ENCODE data around the gene ARRDC1. TPM values are rescaled to one million over a fixed set of nuclear protein-coding genes. Genes with fewer than 3 reads are reported as not detected.

The ARRDC1 gene
- total and polyA plus RNA-seq, 9 of the 15 experiments (the other 6 are each of a cell fraction or from before 2014, with no cell fraction given): 0.21 to 45.3 (median 18.6) TPM

GRCh38 chr9:137618105-137619067 lies 12.9 kb downstream of the ARRDC1 start, which contains the start of gene EHMT1 (continued):
- TF ChIP-seq, protein P1, sequence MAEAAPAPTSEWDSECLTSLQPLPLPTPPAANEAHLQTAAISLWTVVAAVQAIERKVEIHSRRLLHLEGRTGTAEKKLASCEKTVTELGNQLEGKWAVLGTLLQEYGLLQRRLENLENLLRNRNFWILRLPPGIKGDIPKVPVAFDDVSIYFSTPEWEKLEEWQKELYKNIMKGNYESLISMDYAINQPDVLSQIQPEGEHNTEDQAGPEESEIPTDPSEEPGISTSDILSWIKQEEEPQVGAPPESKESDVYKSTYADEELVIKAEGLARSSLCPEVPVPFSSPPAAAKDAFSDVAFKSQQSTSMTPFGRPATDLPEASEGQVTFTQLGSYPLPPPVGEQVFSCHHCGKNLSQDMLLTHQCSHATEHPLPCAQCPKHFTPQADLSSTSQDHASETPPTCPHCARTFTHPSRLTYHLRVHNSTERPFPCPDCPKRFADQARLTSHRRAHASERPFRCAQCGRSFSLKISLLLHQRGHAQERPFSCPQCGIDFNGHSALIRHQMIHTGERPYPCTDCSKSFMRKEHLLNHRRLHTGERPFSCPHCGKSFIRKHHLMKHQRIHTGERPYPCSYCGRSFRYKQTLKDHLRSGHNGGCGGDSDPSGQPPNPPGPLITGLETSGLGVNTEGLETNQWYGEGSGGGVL (CRISPR knock-in tag; IDR thresholded peaks at IDR 0.05): no peak
- TF ChIP-seq GTF2E2 (tag; IDR thresholded peaks at IDR 0.05) (no peak), NR2C2 (CRISPR knock-in tag; IDR thresholded peaks at IDR 0.05) (peak; percentile 99), NR2C2 (tag; IDR thresholded peaks at IDR 0.05) (peak; percentile 100), TCFL5 (CRISPR knock-in tag; conservative IDR thresholded peaks at IDR 0.05) (no peak), FOXJ2 (tag; IDR thresholded peaks at IDR 0.05) (no peak), ARID3B (CRISPR knock-in tag; IDR thresholded peaks at IDR 0.05; ENCODE audit: borderline replicate concordance) (no peak), MTA2 (IDR thresholded peaks at IDR 0.05; ENCODE audit: low read depth) (peak; percentile 90), ZNF668 (CRISPR knock-in tag; IDR thresholded peaks at IDR 0.05) (no peak), ZKSCAN1 (IDR thresholded peaks at IDR 0.05; ENCODE audit: low read depth, low read length) (no peak), TRIM24 (IDR thresholded peaks at IDR 0.05) (no peak), KLF16 (IDR thresholded peaks at IDR 0.05) (no peak), ATF3 (IDR thresholded peaks at IDR 0.05) (no peak), ATF3 (CRISPR knock-in tag; conservative IDR thresholded peaks at IDR 0.05) (no peak), PML (IDR thresholded peaks at IDR 0.05; ENCODE audit: low read length) (peak; percentile 56; the same call in 1 of the 2 replicates)
- TF ChIP-seq, protein P2, sequence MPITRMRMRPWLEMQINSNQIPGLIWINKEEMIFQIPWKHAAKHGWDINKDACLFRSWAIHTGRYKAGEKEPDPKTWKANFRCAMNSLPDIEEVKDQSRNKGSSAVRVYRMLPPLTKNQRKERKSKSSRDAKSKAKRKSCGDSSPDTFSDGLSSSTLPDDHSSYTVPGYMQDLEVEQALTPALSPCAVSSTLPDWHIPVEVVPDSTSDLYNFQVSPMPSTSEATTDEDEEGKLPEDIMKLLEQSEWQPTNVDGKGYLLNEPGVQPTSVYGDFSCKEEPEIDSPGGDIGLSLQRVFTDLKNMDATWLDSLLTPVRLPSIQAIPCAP (CRISPR knock-in tag; IDR thresholded peaks at IDR 0.05; ENCODE audit: borderline replicate concordance): no peak
- TF ChIP-seq, protein P3, sequence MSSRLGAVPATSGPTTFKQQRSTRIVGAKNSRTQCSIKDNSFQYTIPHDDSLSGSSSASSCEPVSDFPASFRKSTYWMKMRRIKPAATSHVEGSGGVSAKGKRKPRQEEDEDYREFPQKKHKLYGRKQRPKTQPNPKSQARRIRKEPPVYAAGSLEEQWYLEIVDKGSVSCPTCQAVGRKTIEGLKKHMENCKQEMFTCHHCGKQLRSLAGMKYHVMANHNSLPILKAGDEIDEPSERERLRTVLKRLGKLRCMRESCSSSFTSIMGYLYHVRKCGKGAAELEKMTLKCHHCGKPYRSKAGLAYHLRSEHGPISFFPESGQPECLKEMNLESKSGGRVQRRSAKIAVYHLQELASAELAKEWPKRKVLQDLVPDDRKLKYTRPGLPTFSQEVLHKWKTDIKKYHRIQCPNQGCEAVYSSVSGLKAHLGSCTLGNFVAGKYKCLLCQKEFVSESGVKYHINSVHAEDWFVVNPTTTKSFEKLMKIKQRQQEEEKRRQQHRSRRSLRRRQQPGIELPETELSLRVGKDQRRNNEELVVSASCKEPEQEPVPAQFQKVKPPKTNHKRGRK (tag; IDR thresholded peaks at IDR 0.05): no peak
- TF ChIP-seq, protein P4, sequence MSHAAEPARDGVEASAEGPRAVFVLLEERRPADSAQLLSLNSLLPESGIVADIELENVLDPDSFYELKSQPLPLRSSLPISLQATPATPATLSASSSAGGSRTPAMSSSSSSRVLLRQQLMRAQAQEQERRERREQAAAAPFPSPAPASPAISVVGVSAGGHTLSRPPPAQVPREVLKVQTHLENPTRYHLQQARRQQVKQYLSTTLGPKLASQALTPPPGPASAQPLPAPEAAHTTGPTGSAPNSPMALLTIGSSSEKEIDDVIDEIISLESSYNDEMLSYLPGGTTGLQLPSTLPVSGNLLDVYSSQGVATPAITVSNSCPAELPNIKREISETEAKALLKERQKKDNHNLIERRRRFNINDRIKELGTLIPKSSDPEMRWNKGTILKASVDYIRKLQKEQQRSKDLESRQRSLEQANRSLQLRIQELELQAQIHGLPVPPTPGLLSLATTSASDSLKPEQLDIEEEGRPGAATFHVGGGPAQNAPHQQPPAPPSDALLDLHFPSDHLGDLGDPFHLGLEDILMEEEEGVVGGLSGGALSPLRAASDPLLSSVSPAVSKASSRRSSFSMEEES (CRISPR knock-in tag; IDR thresholded peaks at IDR 0.05): no peak

Measured in K562 (cell line).